ENCODE data around the gene B3GAT1.
"Not testable (repeated sequence)": the region's sequence is repeated elsewhere in the genome, so short reads cannot be mapped to it uniquely, and the experiment has no call there.

The B3GAT1 gene

DNA sequence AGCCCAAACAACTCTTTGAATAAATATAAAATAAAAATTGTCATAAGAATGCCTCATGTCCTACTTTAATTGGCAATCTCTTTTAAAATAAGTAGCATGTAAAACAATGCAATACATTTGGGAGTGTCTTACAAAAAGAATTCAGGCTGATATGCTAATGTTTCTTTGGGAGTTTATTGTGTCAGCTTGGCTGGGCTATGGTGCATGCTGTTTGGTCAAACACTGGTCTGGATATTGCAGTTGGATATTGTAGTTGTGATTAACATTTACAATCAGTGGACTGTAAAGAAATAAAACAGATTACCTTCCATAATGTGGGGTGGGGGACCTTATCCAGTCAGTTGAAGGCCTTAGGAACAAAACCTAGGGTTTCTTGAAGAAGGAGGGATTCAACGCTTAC lies 37.0 kb upstream of the B3GAT1 start:
- Histone ChIP-seq H3K9me3 (ENCODE audit: insufficient read depth, low read length) (no peaks in the 10 kb centered on the region), H3K36me3 (ENCODE audit: insufficient read depth, insufficient read length, low read length) (no peaks in the 10 kb centered on the region), H3K4me1 (ENCODE audit: insufficient read depth, insufficient read length) (no peaks in the 10 kb centered on the region), H3K4me3 (ENCODE audit: insufficient read length, low read depth) (no peak overlapping the region), H3K9ac (ENCODE audit: insufficient read length, low read depth) (no peak overlapping the region), H3K27me3 (ENCODE audit: insufficient read depth, insufficient read length) (no peaks in the 10 kb centered on the region)
- DNase-seq (ENCODE audit: low read depth, low spot score), result no peak
- TF ChIP-seq ZNF274 (IDR thresholded peaks at IDR 0.05; ENCODE audit: low read depth, low read length) (no peak), YY1 (IDR thresholded peaks at IDR 0.05; ENCODE audit: insufficient read depth, insufficient read length) (no peak), SUZ12 (IDR thresholded peaks at IDR 0.05; ENCODE audit: extremely low read depth, insufficient read depth, insufficient read length) (no peak)

DNA sequence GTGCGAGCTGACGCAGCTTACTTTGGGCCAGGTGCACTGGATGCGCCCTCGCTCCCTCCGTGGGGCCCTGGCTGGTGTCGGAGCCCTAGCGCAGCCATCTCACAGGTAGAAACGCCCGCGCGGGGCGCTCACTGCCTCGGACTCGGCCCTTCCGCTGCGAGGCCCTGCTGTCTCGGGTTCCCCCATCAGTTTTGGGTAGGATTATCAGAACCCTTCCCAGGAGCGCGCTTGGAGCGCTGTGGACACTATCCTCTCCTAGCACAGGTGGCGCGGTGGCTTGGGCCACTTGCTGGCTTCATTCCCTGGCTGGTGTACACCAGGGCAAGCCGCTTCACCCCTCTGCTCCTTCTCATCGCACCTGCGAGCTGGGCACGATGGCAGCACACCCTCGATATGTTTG lies 35.7 kb upstream of the B3GAT1 start:
- DNase-seq (ENCODE audit: low read depth, low spot score), result no peak
- no peak overlapping the region for H3K4me3 ChIP-seq (ENCODE audit: insufficient read length, low read depth)
- no peak for TF ChIP-seq ZNF274 (IDR thresholded peaks at IDR 0.05; ENCODE audit: low read depth, low read length)
- no peak for TF ChIP-seq SUZ12 (IDR thresholded peaks at IDR 0.05; ENCODE audit: extremely low read depth, insufficient read depth, insufficient read length)
- no peak for TF ChIP-seq YY1 (IDR thresholded peaks at IDR 0.05; ENCODE audit: insufficient read depth, insufficient read length)
- no peaks in the 10 kb centered on the region for H3K4me1 ChIP-seq (ENCODE audit: insufficient read depth, insufficient read length)
- no peaks in the 10 kb centered on the region for H3K36me3 ChIP-seq (ENCODE audit: insufficient read depth, insufficient read length, low read length)
- H3K27me3 ChIP-seq (ENCODE audit: insufficient read depth, insufficient read length), result no peaks in the 10 kb centered on the region
- H3K9ac ChIP-seq (ENCODE audit: insufficient read length, low read depth), result no peak overlapping the region
- H3K9me3 ChIP-seq (ENCODE audit: insufficient read depth, low read length), result no peaks in the 10 kb centered on the region

DNA sequence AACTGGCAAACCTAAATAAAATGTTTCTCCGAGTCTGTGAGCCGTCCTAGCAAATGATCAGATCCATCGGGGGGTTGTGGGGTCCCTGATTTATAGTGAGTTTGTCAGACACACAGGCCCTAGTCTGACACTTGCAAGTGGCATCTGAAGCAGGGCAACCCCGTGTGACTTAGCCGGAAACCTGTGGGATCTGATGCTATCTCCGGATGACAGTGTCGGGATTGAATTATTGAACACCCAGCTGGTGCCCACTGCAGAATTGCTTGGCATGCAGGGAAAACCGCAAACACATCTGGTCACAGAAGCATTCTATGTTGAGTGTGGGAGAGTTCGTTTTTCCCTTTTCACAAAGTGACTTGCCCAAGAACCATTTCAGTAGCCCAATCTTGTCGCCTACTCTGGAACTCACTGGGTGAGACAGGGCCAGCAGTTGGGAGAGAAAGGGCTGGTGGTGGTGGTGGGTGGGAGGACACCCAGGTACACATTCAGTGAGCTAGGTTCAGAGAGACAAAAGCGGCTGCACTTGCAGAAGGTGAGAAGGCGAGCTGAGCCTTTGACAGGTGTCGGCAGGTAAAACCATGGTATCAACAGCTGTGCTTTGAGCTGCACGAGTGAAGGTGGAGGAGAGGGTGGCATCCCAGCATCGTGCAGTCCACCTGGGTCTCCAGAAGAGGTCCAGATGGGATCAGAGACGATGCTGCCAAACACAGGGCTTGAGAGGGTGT lies 33.7 kb upstream of the B3GAT1 start:
- TF ChIP-seq SUZ12 (IDR thresholded peaks at IDR 0.05; ENCODE audit: extremely low read depth, insufficient read depth, insufficient read length), result no peak
- TF ChIP-seq ZNF274 (IDR thresholded peaks at IDR 0.05; ENCODE audit: low read depth, low read length), result no peak
- no peaks in the 10 kb centered on the region for H3K36me3 ChIP-seq (ENCODE audit: insufficient read depth, insufficient read length, low read length)
- no peak for DNase-seq (ENCODE audit: low read depth, low spot score)
- H3K9ac ChIP-seq (ENCODE audit: insufficient read length, low read depth), result no peak overlapping the region
- H3K27me3 ChIP-seq (ENCODE audit: insufficient read depth, insufficient read length), result no peaks in the 10 kb centered on the region
- peaks cover 3% of the 10 kb centered on the region for H3K4me1 ChIP-seq (ENCODE audit: insufficient read depth, insufficient read length)
- H3K4me3 ChIP-seq (ENCODE audit: insufficient read length, low read depth), result no peak overlapping the region
- no peaks in the 10 kb centered on the region for H3K9me3 ChIP-seq (ENCODE audit: insufficient read depth, low read length)

DNA sequence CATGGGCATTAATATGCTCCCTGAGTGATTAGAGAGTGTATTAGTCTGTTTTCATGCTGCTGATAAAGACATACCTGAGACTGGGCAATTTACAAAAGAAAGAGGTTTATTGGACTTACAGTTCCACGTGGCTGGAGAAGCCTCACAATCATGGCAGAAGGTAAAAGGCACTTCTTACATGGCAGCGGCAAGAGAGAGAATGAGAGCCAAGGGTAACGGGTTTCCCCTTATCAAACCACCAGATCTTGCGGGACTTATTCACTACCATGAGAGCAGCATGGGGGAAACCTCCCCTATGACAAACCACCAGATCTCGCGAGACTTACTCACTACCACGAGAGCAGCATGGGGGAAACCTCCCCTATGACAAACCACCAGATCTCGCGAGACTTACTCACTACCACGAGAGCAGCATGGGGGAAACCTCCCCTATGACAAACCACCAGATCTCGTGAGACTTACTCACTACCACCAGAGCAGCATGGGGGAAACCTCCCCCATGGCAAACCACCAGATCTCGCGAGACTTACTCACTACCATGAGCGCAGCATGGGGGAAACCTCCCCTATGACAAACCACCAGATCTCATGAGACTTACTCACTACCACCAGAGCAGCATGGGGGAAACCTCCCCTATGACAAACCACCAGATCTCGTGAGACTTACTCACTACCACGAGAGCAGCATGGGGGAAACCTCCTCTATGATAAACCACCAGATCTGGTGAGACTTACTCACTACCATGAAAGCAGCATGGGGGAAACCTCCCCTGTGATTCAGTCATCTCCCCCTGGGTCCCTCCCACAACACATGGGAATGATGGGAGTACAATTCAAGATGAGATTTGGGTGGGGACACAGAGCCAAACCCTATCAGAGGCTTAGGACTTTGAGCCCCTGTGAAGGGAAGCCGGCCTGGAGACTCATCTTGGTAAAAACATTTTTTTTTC lies 32.4 kb upstream of the B3GAT1 start:
- H3K9ac ChIP-seq (ENCODE audit: insufficient read length, low read depth); H3K36me3 ChIP-seq (ENCODE audit: insufficient read depth, insufficient read length, low read length); DNase-seq (ENCODE audit: low read depth, low spot score); H3K9me3 ChIP-seq (ENCODE audit: insufficient read depth, low read length); H3K4me1 ChIP-seq (ENCODE audit: insufficient read depth, insufficient read length); H3K27me3 ChIP-seq (ENCODE audit: insufficient read depth, insufficient read length); H3K4me3 ChIP-seq (ENCODE audit: insufficient read length, low read depth): not testable (repeated sequence)

DNA sequence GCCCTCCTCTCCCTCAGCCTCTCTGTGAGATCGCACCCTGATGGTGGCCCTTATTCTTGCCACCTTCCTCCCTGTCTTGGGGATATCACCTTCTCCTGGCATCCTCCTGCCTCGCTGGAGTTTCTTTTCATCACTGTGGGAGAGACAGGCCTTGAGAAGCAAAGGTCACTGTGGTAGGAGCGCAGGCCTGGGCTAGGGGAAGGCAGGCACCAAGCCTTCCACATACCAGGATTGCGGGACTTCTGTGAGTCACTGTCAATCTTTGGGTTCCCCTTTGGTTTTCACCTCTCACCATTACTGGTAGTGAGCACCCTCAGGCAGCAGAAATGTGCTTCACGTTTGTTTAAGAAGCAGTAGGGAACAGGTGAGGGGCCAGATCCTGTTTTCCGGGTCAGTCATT lies 31.2 kb upstream of the B3GAT1 start:
- no peak for DNase-seq (ENCODE audit: low read depth, low spot score)
- H3K9me3 ChIP-seq (ENCODE audit: insufficient read depth, low read length), result no peaks in the 10 kb centered on the region
- H3K4me1 ChIP-seq (ENCODE audit: insufficient read depth, insufficient read length), result peaks cover 6% of the 10 kb centered on the region
- H3K9ac ChIP-seq (ENCODE audit: insufficient read length, low read depth), result no peak overlapping the region
- TF ChIP-seq YY1 (IDR thresholded peaks at IDR 0.05; ENCODE audit: insufficient read depth, insufficient read length) (no peak), SUZ12 (IDR thresholded peaks at IDR 0.05; ENCODE audit: extremely low read depth, insufficient read depth, insufficient read length) (no peak), ZNF274 (IDR thresholded peaks at IDR 0.05; ENCODE audit: low read depth, low read length) (no peak)
- no peaks in the 10 kb centered on the region for H3K27me3 ChIP-seq (ENCODE audit: insufficient read depth, insufficient read length)
- no peak overlapping the region for H3K4me3 ChIP-seq (ENCODE audit: insufficient read length, low read depth)
- no peaks in the 10 kb centered on the region for H3K36me3 ChIP-seq (ENCODE audit: insufficient read depth, insufficient read length, low read length)

DNA sequence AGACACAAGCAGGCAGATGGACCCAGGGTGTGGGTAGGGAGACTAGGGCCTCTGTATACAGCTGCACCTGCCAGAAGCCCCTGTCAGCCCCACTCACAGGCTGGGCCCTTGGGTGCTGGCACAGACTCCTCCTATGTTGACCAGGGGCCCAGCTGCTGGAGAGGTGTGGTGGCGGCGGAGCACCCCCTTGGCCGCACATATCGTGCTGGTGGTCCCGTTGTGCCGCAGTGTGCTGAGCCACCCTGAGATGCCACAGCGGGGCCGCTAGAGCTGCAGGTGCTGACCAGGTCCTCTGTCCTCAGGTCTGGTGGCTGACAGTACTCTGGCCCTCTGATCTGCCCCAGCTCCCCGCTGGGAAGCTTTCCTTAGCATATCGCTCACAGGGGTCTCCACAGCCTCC lies 30.2 kb upstream of the B3GAT1 start:
- no peak for DNase-seq (ENCODE audit: low read depth, low spot score)
- Histone ChIP-seq H3K36me3 (ENCODE audit: insufficient read depth, insufficient read length, low read length) (no peaks in the 10 kb centered on the region), H3K4me1 (ENCODE audit: insufficient read depth, insufficient read length) (peaks cover 6% of the 10 kb centered on the region), H3K9me3 (ENCODE audit: insufficient read depth, low read length) (no peaks in the 10 kb centered on the region), H3K27me3 (ENCODE audit: insufficient read depth, insufficient read length) (no peaks in the 10 kb centered on the region), H3K4me3 (ENCODE audit: insufficient read length, low read depth) (no peak overlapping the region), H3K9ac (ENCODE audit: insufficient read length, low read depth) (no peak overlapping the region)
- TF ChIP-seq ZNF274 (IDR thresholded peaks at IDR 0.05; ENCODE audit: low read depth, low read length) (no peak), YY1 (IDR thresholded peaks at IDR 0.05; ENCODE audit: insufficient read depth, insufficient read length) (no peak), SUZ12 (IDR thresholded peaks at IDR 0.05; ENCODE audit: extremely low read depth, insufficient read depth, insufficient read length) (no peak)

DNA sequence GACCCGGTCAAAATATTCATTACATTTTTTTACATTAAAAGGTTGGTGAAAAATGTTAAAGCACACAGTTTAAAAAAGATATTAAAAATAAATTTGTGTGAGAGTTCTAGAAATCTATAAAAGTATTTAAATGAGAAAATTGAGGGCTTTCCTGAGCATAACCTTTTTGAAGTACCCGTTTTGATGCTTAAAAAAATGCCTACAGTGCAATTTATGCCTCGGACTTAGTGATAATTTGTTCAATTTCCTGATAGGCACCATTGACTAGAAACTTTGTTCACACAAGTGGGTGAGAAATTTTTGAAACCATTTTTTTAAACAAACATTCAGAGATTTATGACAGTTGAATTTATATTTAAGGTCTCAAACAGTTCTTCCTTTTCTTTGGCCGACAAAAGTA lies 29.7 kb upstream of the B3GAT1 start:
- DNase-seq (ENCODE audit: low read depth, low spot score), result no peak
- no peaks in the 10 kb centered on the region for H3K36me3 ChIP-seq (ENCODE audit: insufficient read depth, insufficient read length, low read length)
- no peak overlapping the region for H3K9ac ChIP-seq (ENCODE audit: insufficient read length, low read depth)
- H3K4me1 ChIP-seq (ENCODE audit: insufficient read depth, insufficient read length), result peaks cover 6% of the 10 kb centered on the region
- H3K9me3 ChIP-seq (ENCODE audit: insufficient read depth, low read length), result no peaks in the 10 kb centered on the region
- H3K27me3 ChIP-seq (ENCODE audit: insufficient read depth, insufficient read length), result no peaks in the 10 kb centered on the region
- no peak for TF ChIP-seq SUZ12 (IDR thresholded peaks at IDR 0.05; ENCODE audit: extremely low read depth, insufficient read depth, insufficient read length)
- no peak overlapping the region for H3K4me3 ChIP-seq (ENCODE audit: insufficient read length, low read depth)

All from NT2/D1 (cell line).